ENCODE measurements around the gene PALM2AKAP2. TPM values are rescaled to one million over a fixed set of nuclear protein-coding genes. Genes with fewer than 3 reads are reported as not detected.
A peak's percentile ranks its signal among the peaks of the same experiment; 100 is the strongest.

The PALM2AKAP2 gene
- total RNA-seq, 6 donors from 2014 or later, result 5.2 to 27.2 (median 8.8) TPM

DNA sequence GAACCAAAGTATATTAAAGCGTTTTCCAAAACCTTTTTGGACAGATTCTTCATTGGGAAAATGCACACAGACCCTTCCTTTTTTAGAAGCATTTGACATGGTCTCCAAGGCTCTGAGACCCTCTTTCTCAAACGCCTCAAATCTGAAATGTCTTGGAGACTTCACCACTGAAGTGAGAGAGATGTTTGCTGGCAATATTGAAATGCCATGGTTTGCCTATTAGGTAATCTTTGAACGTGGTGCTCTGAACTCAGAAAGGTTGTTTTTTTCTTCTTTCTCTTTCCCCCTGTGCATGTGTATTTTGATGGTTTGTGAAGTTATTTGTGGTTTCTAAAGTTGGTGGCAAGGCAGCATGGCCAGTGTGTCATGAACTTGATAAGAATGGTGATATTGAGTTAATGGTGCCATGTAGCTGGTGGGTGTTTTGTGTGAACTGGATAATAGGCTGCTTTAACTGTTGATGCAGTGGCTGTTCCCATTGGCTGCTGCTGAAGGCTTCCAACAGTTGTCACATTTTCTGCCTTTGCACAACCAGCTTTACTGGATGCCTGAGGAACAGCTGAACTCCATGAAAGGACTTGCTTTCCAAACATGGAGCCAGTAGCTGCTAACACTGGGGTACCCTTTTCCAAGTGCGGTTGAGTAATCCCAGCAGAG, 1.7 kb downstream of the PALM2AKAP2 start:
- Histone ChIP-seq H3K4me3 (peak overlapping the region in 3 of 4 donors; percentile 43 to 51 (median 51)), H3K4me1 (peaks cover 3 to 13% (median 4%) of the 10 kb centered on the region in 4 donors), H3K36me3 (no peaks in the 10 kb centered on the region), H3K27me3 (peaks cover 0 to 9% (median 1%) of the 10 kb centered on the region in 4 donors), H3K9me3 (no peaks in the 10 kb centered on the region), H3K27ac (peak overlapping the region; percentile 28 to 80 (median 59))
- 57 to 67% methylated on average over 4 of the region's 4 CpGs for WGBS, 2 donors
- peak; percentile 45 to 66 for TF ChIP-seq POLR2AphosphoS5 (IDR thresholded peaks at IDR 0.05)
- TF ChIP-seq CTCF (IDR thresholded peaks at IDR 0.05), result no peak
- DNase-seq (no peak), ATAC-seq (ENCODE audit: low FRiP score in 2 of 2) (no peak)

DNA sequence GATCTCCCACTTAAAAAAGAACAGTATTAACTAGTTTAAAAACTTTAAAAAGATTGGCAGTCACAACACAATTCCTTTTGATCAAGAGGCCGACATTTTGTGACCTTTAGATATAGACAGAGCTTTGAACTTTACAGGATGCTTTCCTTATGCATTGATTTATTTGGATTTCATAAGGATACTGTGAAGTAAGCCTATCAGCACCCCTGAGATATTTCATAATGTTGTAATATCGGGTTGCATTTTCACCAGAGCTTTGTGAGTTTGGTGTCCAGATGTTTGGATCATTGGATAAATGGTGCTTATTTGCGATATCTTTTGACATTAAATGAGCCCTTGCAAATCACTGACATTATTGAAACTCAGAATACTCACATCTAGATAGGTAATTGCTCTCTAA, 7.7 kb downstream of the PALM2AKAP2 start:
- ATAC-seq (ENCODE audit: low FRiP score in 2 of 2) (no peak), DNase-seq (no peak)
- no peaks in the 10 kb centered on the region for H3K9me3 ChIP-seq
- H3K4me3 ChIP-seq, result no peak overlapping the region
- H3K27ac ChIP-seq, result no peak overlapping the region
- 82 to 94% methylated on average over 3 of the region's 3 CpGs for WGBS, 2 donors
- H3K4me1 ChIP-seq, result peaks cover 0 to 3% (median 0%) of the 10 kb centered on the region in 4 donors
- H3K36me3 ChIP-seq, result no peaks in the 10 kb centered on the region
- H3K27me3 ChIP-seq, result no peaks in the 10 kb centered on the region
- TF ChIP-seq EP300 (IDR thresholded peaks at IDR 0.05), result no peak
- TF ChIP-seq CTCF (IDR thresholded peaks at IDR 0.05), result no peak
- no peak for TF ChIP-seq POLR2A (IDR thresholded peaks at IDR 0.05)
- no peak for TF ChIP-seq POLR2AphosphoS5 (IDR thresholded peaks at IDR 0.05)

GRCh38 chr9:109789556-109789955, 9.6 kb downstream of the PALM2AKAP2 start:
- H3K4me3 ChIP-seq, result no peak overlapping the region
- no peaks in the 10 kb centered on the region for H3K36me3 ChIP-seq
- no peak for DNase-seq
- TF ChIP-seq POLR2A (IDR thresholded peaks at IDR 0.05), result no peak
- TF ChIP-seq POLR2AphosphoS5 (IDR thresholded peaks at IDR 0.05), result no peak
- TF ChIP-seq CTCF (IDR thresholded peaks at IDR 0.05), result no peak
- no peak for TF ChIP-seq EP300 (IDR thresholded peaks at IDR 0.05)
- no peak overlapping the region for H3K27ac ChIP-seq
- no peak for ATAC-seq (ENCODE audit: low FRiP score in 2 of 2)
- no peaks in the 10 kb centered on the region for H3K27me3 ChIP-seq
- H3K4me1 ChIP-seq, result peaks cover 0 to 6% (median 0%) of the 10 kb centered on the region in 4 donors
- no peaks in the 10 kb centered on the region for H3K9me3 ChIP-seq
- 58 to 66% methylated on average over 5 of the region's 5 CpGs for WGBS, 2 donors

GRCh38 chr9:109789971-109790370, 10.0 kb downstream of the PALM2AKAP2 start:
- TF ChIP-seq EP300 (IDR thresholded peaks at IDR 0.05), result no peak
- no peak for TF ChIP-seq POLR2A (IDR thresholded peaks at IDR 0.05)
- TF ChIP-seq CTCF (IDR thresholded peaks at IDR 0.05), result no peak
- no peak for TF ChIP-seq POLR2AphosphoS5 (IDR thresholded peaks at IDR 0.05)
- H3K9me3 ChIP-seq, result no peaks in the 10 kb centered on the region
- no peaks in the 10 kb centered on the region for H3K36me3 ChIP-seq
- DNase-seq (no peak), ATAC-seq (ENCODE audit: low FRiP score in 2 of 2) (no peak)
- no peak overlapping the region for H3K4me3 ChIP-seq
- no peaks in the 10 kb centered on the region for H3K27me3 ChIP-seq
- WGBS, 2 donors, result 30 to 48% methylated on average over 3 of the region's 3 CpGs
- peaks cover 0 to 6% (median 0%) of the 10 kb centered on the region in 4 donors for H3K4me1 ChIP-seq
- H3K27ac ChIP-seq, result no peak overlapping the region

All from upper lobe of left lung (tissue), 6 donors.